ENCODE measurements around the gene SPATA7. TPM values are rescaled to one million over a fixed set of nuclear protein-coding genes. Genes with fewer than 3 reads are reported as not detected.

SPATA7 gene
- total and polyA plus RNA-seq, 10 of the 15 experiments (the other 5 are each of a cell fraction or from before 2014, with no cell fraction given): 0.39 to 3.0 (median 2.2) TPM

DNA sequence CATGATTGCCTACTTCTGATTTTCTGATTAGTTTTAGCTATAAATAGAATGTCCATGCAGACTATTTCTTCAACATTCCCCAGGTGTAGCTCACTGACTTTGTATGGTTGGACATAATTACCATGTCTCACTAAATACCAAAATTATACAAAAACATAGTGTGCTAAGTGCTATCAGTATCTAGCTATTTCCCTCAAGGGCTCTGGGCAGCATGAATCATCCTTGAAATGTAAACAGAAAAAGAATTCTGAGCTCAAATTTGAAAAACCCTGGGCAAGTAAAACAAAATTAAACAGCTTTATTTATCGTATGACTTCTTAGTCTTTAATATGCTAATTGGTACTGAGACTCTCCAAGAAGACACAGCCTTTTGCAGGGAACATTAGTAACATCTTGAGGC is 82.9 kb downstream of the SPATA7 start:
- Histone ChIP-seq H3K4me2 (ENCODE audit: control insufficient read depth, insufficient read depth) (no peak overlapping the region), H3K79me2 (ENCODE audit: control insufficient read depth, insufficient read depth, low read length) (no peaks in the 10 kb centered on the region), H3K9ac (ENCODE audit: control insufficient read depth, insufficient read depth, low read length) (no peak overlapping the region), H4K20me1 (ENCODE audit: control insufficient read depth, insufficient read depth) (no peaks in the 10 kb centered on the region), H2AFZ (ENCODE audit: control insufficient read depth, low read depth, low read length) (no peak overlapping the region), H3K27me3 (replicated peaks in 1 of 2; ENCODE audit: control insufficient read depth in 2 of 2, insufficient read depth in 2 of 2, low read length in 1 of 2) (no peaks in the 10 kb centered on the region), H3K4me1 (ENCODE audit: control insufficient read depth, insufficient read depth, low read length) (no peaks in the 10 kb centered on the region), H3K27ac (ENCODE audit: control insufficient read depth, insufficient read depth) (no peak overlapping the region), H3K4me3 (no peak overlapping the region), H3K36me3 (ENCODE audit: control insufficient read depth in 2 of 2, insufficient read depth in 2 of 2, low read length in 1 of 2) (no peaks in the 10 kb centered on the region), H3K9me3 (replicated peaks; ENCODE audit: control insufficient read depth, insufficient read depth, low read length) (no peaks in the 10 kb centered on the region)
- TF ChIP-seq DPF2 (IDR thresholded peaks at IDR 0.05) (no peak), SREBF1 (IDR thresholded peaks at IDR 0.05; ENCODE audit: low read length) (no peak), MYC (IDR thresholded peaks at IDR 0.05; ENCODE audit: insufficient read depth, insufficient read length, insufficient replicate concordance, low read length, severe bottlenecking) (no peak), SIX5 (IDR thresholded peaks at IDR 0.05; ENCODE audit: low read depth, low read length, severe bottlenecking) (no peak), STAT3 (IDR thresholded peaks at IDR 0.05; ENCODE audit: low read depth, low read length) (no peak)
- TF ChIP-seq, protein P1, sequence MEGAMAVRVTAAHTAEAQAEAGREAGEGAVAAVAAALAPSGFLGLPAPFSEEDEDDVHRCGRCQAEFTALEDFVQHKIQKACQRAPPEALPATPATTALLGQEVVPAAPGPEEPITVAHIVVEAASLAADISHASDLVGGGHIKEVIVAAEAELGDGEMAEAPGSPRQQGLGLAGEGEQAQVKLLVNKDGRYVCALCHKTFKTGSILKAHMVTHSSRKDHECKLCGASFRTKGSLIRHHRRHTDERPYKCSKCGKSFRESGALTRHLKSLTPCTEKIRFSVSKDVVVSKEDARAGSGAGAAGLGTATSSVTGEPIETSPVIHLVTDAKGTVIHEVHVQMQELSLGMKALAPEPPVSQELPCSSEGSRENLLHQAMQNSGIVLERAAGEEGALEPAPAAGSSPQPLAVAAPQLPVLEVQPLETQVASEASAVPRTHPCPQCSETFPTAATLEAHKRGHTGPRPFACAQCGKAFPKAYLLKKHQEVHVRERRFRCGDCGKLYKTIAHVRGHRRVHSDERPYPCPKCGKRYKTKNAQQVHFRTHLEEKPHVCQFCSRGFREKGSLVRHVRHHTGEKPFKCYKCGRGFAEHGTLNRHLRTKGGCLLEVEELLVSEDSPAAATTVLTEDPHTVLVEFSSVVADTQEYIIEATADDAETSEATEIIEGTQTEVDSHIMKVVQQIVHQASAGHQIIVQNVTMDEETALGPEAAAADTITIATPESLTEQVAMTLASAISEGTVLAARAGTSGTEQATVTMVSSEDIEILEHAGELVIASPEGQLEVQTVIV (IDR thresholded peaks at IDR 0.05; ENCODE audit: borderline replicate concordance, partially characterized antibody): no peak
- intact Hi-C loops (cut with micrococcal nuclease; ENCODE audit: unreplicated experiment): no loop called here
- FAIRE-seq (no peak), DNase-seq (ENCODE audit: low read depth, low spot score) (no peak), ATAC-seq (no peak)
- ChIA-PET POLR2A (no interaction called here), CTCF (interaction anchor here (0.6 kb wide), 2 partner anchors 20 to 1331 kb away, joined by 3 read pairs; no protein-coding TSS in a partner anchor), SMC1A (ENCODE audit: uncharacterized antibody, unreplicated experiment) (interaction anchor here (0.7 to 1.4 kb wide), 2 partner anchors 10 to 15 kb away, joined by 3 read pairs; no protein-coding TSS in a partner anchor), RAD21 (ENCODE audit: unreplicated experiment) (no interaction called here)
- WGBS (ENCODE audit: insufficient coverage, insufficient replicate concordance, low lambda C conversion rate, missing lambda C conversion rate): 40% methylated on average over 1 of the region's 1 CpG
- in situ Hi-C loops (cut with MboI): no loop called here
- no TSS peak for BruUV-seq (replicated peaks)

Measured in GM12878 (cell line).